GM10266 (cell line): ENCODE results near the gene UNC5CL.
"Not testable (repeated sequence)": the region's sequence is repeated elsewhere in the genome, so short reads cannot be mapped to it uniquely, and the experiment has no call there.

Experiments
- DNase-seq: peaks from one replicate; pipeline ENCODE4 v3.0.0; 2012; ENCODE audit errors: extremely low spot score
- TF ChIP-seq, protein P1 (sequence below): IDR thresholded peaks from 2 replicates; pipeline ENCODE4 v1.5.1; 2012; ENCODE audit warnings: mild to moderate bottlenecking, low read depth; ENCODE audit not compliant: control insufficient read depth, insufficient read depth; ENCODE audit errors: missing control alignments

The UNC5CL gene

DNA sequence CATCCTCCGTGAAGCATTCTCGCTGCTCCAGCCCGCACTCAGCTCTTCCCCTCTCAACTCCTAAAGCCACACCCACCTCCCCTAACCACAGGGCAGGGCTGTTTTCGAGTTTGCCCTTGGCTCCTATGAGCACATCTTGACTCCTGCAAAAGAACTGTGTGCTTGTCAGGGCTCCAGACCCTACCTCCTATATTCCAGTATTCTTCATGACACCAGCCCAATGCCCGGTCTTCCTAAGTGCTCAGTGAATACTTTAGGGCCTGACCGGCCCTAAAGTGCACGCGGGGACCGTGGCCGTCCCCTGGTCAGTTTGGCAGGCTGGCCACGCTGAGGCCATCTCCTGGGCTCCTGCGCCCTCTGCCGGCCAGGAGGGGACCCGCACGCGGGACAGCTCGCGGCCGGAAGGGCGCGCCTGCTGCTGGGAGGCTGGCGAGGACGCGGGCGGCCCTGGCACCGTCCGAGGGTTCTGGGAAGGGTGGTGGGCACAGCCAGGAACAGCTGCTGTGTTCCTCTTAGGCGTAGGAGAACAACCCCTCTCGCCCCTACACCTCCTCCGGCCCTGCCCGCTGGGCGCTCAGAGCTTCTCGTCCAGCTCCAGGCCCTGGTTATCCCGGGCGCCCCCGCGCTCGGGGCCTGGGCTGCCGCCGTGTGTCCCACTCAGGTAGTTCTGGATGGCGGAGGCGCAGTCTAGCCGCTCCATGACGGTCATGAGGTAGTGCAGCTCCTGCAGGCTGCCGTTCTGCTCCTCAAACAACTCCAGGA is 11.0 kb downstream of the UNC5CL start:
- DNase-seq = peak; percentile 84
- TF ChIP-seq, protein P1, sequence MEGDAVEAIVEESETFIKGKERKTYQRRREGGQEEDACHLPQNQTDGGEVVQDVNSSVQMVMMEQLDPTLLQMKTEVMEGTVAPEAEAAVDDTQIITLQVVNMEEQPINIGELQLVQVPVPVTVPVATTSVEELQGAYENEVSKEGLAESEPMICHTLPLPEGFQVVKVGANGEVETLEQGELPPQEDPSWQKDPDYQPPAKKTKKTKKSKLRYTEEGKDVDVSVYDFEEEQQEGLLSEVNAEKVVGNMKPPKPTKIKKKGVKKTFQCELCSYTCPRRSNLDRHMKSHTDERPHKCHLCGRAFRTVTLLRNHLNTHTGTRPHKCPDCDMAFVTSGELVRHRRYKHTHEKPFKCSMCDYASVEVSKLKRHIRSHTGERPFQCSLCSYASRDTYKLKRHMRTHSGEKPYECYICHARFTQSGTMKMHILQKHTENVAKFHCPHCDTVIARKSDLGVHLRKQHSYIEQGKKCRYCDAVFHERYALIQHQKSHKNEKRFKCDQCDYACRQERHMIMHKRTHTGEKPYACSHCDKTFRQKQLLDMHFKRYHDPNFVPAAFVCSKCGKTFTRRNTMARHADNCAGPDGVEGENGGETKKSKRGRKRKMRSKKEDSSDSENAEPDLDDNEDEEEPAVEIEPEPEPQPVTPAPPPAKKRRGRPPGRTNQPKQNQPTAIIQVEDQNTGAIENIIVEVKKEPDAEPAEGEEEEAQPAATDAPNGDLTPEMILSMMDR = peak; percentile 100

DNA sequence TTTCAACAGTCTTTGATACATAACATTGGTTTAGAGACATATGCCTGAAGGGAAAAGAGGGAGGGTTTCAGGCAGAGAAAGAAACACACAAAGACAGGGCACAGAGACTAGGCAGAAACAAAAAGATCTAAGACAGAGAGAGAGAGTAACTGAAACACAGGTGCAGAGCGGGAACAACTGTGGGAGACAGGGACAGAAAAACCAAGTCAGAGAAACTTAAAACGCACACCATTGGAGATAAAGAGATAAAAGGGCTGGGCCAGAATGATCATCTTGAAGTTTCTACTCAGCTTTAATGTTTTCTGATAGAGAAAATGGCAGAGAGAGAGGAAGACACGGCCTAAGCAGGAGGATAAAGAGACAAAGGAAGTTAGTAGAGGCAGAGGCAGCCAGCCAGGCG is 11.8 kb downstream of the UNC5CL start:
- TF ChIP-seq, protein P1 = no peak
- no peak for DNase-seq

DNA sequence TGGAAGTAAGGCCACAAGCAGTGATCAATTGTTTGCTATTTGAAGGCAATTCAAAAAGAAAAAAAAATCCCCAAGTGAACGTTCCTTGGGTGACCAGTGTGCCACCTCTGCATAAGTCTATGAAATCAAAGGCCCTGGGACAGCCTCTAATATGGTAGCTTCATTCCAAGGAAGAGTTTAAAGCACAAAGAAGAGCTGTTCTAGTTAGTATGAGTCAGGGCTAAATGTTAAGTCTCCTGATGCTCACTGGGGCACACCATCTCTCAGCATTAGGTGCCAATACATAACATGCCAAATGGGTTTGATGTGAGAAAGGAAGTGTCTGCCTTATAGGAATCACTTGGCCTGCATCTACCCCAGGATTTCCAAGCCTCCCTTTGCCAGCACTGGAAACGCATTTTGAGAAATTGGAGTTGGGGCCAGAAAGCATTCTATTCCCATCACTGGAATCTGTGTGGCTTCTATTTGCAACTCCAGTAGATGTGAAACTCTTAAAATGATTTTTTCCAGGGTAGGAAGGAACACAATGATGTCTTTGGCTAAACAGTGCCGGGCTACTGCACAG is 13.0 kb downstream of the UNC5CL start:
- TF ChIP-seq, protein P1 = no peak
- DNase-seq = no peak

DNA sequence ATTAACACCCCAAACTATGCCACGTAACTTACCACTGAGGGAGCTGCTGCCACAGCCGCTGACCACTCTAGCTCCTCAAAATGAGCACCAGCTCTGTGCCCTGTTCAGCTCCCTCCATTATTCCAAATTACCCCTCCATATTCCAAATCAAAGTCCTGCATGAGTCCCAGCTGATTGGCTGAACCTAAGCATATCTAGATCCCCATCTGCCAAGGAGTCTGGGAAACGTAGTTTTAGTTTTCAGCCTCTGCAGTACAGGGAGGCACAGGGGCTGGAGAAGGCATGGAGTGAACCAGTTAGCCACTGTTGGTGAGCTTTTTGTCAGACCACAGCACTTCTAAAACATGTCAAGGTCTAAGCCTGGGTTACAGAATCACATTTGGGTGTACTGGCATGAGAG is 15.9 kb downstream of the UNC5CL start:
- DNase-seq = no peak
- TF ChIP-seq, protein P1 = no peak

DNA sequence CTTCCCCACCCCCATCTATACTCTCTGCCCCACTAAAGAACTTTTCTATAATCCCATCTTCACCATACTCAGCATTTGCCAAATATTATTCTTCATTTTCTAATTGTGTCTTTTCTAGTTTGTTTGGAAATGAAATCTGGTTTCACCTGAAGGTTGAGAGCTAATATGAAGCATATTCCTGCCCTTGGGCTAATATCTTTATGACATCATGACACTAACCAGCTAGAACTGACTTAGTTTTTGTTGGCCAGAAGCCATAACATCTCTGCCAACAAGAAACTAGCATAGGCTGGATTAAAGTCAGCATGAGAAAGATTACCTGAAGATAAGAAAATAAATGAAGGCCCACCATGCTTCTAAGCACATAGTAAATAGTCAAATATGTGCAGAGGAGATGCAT is 16.7 kb downstream of the UNC5CL start:
- DNase-seq = no peak
- TF ChIP-seq, protein P1 = no peak

DNA sequence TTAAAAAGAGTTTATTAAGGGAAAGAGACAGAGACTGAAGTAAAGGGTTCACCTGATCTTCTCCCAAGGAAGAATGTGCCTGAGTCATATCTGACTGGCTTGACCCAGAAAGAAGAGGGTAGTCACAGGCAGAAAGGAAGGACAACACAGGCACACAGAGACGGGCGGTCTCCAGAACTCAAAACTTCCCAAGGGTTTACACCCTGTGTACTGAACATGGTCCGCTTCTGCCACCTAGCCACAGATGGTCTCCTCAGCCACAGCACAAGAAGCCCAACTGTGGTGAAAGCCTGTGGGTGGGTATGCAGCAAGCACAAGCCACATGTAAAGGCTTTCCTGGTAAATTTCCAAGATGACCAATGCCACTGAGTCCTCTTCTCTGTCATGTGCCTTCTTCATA is 17.2 kb downstream of the UNC5CL start:
- TF ChIP-seq, protein P1 = no peak
- no peak for DNase-seq

DNA sequence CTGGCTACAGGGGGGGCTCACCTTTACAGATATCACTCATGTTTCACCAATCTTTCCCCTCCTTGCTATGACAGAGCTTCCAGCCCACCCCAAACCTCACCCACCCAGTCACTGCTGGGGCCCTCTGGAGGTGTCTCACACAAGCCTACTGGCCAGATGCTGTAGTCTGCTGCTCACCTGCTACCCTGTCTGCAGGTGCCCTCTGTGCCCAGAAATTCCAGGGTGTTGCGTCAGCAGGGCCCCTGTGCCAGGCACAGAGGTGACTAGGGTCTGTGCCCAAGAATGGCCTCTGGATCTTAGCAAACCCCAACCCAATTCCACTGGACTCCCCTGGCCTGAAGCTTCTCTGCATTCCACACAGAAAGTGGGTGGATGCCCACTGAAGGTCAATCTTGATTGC is 21.4 kb downstream of the UNC5CL start:
- no peak for DNase-seq
- TF ChIP-seq, protein P1 = no peak

DNA sequence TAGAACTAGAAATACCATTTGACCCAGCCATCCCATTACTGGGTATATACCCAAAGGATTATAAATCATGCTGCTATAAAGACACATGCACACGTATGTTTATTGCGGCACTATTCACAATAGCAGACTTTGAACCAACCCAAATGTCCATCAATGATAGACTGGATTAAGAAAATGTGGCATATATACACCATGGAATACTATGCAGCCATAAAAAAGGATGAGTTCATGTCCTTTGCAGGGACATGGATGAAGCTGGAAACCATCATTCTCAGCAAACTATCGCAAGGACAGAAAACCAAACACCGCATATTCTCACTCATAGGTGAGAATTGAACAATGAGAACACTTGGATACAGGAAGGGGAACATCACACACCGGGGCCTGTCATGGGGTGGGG is 23.2 kb downstream of the UNC5CL start:
- DNase-seq = not testable (repeated sequence)
